SK-N-MC (cell line): Measurements from ENCODE around the gene STAT5A.
"Not testable (repeated sequence)": the region's sequence is repeated elsewhere in the genome, so short reads cannot be mapped to it uniquely, and the experiment has no call there.

Experiments used
- DNase-seq: peaks from one replicate; pipeline ENCODE4 v3.0.0-alpha.2; 2011; ENCODE audit warnings: low read depth, low spot score
- H3K27ac ChIP-seq: fragments of 200-600 bp; sonication (generic); 2 replicates; pipeline ENCODE4 v1.5.1; 2016; ENCODE audit warnings: mixed run types
- H3K36me3 ChIP-seq: fragments of 200-600 bp; sonication (generic); 2 replicates; pipeline ENCODE4 v1.6.1; 2017; ENCODE audit warnings: antibody characterized with exemption, low read length, mixed read lengths; ENCODE audit not compliant: insufficient read depth
- H3K4me3 ChIP-seq: fragments of 200-600 bp; sonication (generic); 2 replicates; pipeline ENCODE4 v1.5.1; 2016
- H3K9ac ChIP-seq: fragments of 200-600 bp; sonication (generic); 2 replicates; pipeline ENCODE4 v1.8.0; 2017; ENCODE audit warnings: mixed run types, mixed read lengths; ENCODE audit not compliant: insufficient read length
- H3K9me3 ChIP-seq: fragments of 200-600 bp; sonication (generic); 2 replicates; pipeline ENCODE4 v1.6.1; 2017; ENCODE audit warnings: low read depth, mild to moderate bottlenecking, antibody characterized with exemption, low read length, moderate library complexity, mixed read lengths
- EZH2 ChIP-seq: fragments of 200-600 bp; sonication (generic); IDR thresholded peaks from one replicate; pipeline ENCODE4 v1.6.1; 2017; ENCODE audit warnings: antibody characterized with exemption
- FOXP2 ChIP-seq: optimal IDR thresholded peaks from 2 replicates; pipeline ENCODE3; 2011; ENCODE audit warnings: mild to moderate bottlenecking, moderate library complexity; ENCODE audit not compliant: insufficient read depth; ENCODE audit errors: extremely low read length, control extremely low read depth
- POLR2AphosphoS5 ChIP-seq: IDR thresholded peaks from 2 replicates; pipeline ENCODE4 v1.6.1; 2012; ENCODE audit warnings: mild to moderate bottlenecking, low read depth, low read length, borderline replicate concordance

The STAT5A gene

GRCh38 chr17:42359133-42359532 is 70.8 kb downstream of the STAT5A start:
- TF ChIP-seq FOXP2 (no peak), POLR2AphosphoS5 (no peak), EZH2 (no peak)
- no peak for DNase-seq
- no peak overlapping the region for H3K4me3 ChIP-seq
- H3K9me3 ChIP-seq, result no peaks in the 10 kb centered on the region
- no peaks in the 10 kb centered on the region for H3K36me3 ChIP-seq
- no peak overlapping the region for H3K9ac ChIP-seq
- H3K27ac ChIP-seq, result no peak overlapping the region

GRCh38 chr17:42360388-42360787 is 72.1 kb downstream of the STAT5A start:
- H3K9ac ChIP-seq, H3K9me3 ChIP-seq, H3K4me3 ChIP-seq, H3K27ac ChIP-seq, DNase-seq, H3K36me3 ChIP-seq: not testable (repeated sequence)
